ENCODE measurements around the gene ANKRD62.

The ANKRD62 gene

GRCh38 chr18:12093520-12094257 is at the start of gene ANKRD62:
Gene ANKRD62 (plus strand): TSS chr18:12093843. CDS start chr18:12094018, 175 bp downstream.
- no peak for DNase-seq (ENCODE audit: low read depth)

GRCh38 chr18:12044591-12044990 is 49.1 kb upstream of the ANKRD62 start:
- DNase-seq (ENCODE audit: low read depth): no peak

DNA sequence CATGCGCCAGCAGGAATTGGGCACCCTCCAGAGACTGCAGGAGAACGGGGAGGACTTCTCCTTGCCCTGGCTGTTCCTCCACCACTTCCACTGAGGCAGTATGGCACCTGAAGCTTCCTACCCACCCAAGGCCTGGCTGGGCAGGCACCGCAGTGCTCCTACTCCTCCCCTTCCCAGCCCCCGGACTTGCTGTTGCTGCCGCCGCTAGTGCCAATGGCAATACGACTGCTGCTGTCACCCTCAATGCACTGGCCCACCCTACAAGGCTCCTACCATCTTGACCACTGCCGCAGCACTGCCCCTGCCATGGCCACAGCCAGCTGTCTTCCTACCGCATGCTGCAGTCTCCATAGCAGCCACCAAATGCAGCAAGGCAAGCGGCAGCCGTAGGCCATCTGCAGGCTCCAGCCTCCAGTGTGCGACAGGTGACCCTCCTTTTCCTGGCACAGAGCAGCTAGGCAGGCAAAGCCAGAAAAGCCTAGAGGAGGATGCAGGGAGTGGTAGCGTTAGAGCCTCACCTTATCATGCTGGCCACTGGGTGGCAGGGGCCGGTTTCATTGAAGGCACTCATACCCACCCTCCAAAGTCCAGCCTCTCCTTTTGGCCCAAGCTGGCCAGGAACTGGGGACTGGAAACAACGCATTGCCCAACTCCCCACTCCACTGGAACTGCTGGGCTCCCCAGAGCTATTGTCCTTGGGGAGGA is 47.4 kb upstream of the ANKRD62 start:
- DNase-seq (ENCODE audit: low read depth): no peak

DNA sequence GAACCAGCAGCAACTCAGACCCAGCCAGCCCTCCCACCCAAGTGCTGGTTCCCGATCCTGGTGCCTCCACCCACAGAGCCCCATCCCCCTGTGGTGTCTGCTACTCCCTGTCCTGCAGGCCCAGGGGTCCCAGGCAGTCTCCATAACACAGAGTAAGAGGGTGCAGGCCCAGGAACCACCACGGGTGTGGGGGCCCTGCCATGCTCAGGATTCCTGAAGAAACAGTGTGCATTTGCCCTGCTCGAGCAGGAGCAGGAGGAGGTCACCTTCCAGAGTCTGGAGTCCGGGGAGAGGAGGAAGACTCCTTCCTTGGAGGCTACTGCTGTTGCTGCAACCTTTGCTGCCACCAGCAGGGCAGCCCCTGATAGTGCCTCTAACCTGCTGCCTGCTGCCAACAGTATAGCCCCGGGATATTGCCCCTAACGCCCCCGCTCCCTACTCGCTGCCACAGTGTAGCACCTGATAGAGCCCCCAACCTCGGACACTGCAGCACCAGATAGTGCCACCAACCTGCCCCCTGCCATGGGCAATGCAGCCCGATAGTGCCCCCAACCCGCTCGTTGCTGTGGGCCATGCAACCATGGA is 46.8 kb upstream of the ANKRD62 start:
- no peak for DNase-seq (ENCODE audit: low read depth)

- no peak for DNase-seq (ENCODE audit: low read depth)
These were observed 45.4 kb upstream of the ANKRD62 start for GRCh38 chr18:12048010-12048826.

- DNase-seq (ENCODE audit: low read depth): no peak
These were observed 44.8 kb upstream of the ANKRD62 start for GRCh38 chr18:12048827-12049175.

- no peak for DNase-seq (ENCODE audit: low read depth)
These were observed 43.4 kb upstream of the ANKRD62 start for GRCh38 chr18:12049978-12050811.

DNA sequence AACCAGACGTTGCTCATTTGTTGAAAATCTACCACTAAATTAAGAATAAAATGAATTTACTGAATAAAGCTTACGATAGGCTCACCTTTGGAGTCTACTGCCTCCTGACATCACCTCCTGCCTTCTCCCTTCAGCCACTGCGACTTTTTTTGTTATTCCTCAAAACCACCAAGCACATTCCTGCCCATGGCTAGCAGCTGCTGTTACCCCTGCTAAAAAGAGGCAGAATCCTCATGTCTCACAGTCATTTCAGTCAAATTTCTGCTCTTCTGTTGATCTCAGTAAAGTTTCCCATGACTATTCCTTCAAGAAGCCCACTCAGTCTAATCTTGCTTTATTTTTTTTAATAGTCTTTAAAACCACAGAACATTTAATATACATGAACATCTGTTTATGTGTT is 40.8 kb upstream of the ANKRD62 start:
- no peak for DNase-seq (ENCODE audit: low read depth)

DNA sequence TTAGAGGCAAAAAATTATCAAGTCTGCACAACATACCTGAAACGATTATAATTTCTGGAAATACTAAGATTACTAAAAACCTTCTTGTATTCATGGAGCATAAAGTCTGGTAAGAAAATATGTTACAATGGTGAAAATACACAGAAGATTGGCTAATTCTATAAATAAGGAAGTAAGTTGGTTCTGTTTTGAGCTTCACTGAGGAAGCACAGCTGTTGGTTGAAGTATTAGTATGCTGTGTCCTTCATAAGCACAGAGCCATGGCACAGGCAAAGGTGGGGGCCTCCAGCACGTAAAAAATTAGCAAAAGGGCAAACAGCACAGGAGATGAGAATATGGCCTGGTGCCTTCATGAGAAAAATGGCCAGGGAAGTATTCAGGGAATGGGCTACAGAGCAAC is 40.4 kb upstream of the ANKRD62 start:
- DNase-seq (ENCODE audit: low read depth): no peak

DNA sequence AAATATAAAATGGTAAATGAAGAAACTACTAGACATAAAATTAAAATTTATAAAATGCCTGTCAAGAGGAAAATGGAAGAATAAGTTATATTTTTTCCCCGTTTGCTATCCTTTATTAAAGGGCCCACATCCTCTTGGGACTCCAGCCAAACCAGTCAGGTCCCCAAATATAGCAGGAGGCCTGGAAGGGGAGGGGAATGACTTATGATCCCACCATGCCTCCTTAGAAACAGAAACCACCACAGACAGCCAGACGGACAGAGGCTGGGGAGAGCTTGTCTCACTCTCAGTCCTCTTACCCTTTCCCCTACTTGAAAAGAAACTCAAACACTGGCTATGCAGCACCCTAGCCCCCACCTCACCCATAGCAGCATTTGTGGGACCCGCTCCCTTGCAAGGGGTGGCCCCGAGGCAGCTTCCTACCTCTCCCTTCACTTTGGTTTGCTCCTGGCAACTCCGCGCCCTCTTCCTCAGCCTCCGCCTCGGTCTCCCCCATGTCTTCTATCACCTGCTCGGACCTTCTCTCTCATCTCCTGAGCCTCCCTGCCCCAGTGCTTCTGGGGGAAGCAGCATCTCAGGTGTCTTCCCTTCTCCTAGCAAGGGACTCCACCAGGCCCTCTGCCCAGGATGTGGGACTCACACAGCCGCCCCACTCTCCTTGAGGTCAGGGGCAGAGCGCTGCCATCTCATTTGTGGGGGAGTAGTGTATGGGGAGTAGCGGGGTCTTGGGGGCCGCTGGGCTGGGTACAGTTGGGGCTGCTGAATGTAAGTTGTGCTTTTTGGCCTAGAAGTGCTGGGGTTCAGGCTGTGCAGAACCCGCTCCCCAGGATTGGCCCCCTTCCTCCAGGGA is 37.4 kb upstream of the ANKRD62 start:
- DNase-seq (ENCODE audit: low read depth): no peak

- no peak for DNase-seq (ENCODE audit: low read depth)
These were observed 36.7 kb upstream of the ANKRD62 start for GRCh38 chr18:12056884-12057402.

DNA sequence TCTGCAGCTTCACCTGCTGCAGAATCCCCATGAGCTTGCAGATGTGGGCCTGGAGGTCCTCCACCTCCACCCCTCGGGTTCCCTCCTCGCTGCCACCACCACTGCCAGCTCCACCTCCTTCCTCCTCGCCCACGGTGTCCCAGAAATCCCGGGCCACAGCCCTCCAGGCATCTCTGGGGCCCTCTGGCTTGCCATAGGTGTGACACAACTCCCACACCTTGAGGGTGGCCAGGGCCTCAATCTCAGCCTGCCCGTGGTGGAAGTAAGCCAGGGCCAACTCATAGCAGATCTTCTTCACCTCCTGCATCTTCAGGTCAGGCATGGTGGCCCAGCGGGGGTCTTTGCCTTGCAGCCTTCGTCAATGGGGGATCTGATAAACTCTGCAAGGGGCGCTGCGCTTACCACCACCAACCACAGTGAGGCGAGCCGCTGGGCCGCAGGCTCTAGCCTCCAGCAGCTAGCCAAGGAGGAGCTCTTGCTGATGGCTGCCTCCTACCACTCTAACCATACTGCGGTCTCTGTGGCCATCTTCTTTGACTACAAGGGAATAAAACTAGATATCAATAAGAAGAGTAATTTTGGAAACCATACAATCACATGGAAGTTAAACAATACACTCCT is 36.1 kb upstream of the ANKRD62 start:
- no peak for DNase-seq (ENCODE audit: low read depth)

DNA sequence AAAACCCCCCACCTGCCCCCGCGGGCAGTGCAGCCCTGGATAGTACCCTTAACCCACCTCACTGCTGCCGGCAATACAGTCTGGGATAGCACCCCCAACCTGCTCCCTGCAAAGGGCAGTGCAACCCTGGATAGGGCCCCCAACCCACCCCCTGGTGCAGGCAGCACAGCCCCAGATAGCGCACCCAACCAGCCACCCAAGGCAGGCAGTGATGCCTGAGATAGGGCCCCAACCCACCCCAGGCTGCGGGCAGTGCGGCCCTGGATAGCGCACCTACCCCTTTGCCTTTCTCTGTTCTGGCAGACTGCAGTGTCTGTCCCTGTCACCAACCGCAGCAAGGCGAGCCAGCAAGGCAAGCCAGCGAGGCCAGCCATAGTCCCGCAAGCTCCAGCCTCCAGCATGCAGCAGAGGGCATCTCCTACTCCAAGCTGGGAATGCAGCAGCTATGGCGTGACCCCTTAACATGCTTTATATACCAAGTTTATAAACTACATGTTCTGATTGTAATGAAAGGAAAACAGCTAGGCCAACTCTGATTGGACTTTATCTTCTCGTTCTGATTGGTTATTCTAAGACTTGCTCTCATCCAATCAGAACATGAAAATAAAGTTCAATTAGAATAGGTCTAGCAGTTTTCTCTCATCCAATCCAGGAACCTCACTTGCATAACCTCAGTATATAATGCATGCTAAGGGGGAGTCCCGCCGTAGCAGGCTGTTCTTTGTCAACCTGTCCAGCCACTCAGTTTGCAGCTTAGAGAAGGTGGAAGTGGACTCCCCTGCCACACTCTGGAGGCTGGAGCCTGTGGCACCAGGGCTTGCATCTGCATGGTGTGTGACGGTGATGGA is 34.1 kb upstream of the ANKRD62 start:
- no peak for DNase-seq (ENCODE audit: low read depth)

DNA sequence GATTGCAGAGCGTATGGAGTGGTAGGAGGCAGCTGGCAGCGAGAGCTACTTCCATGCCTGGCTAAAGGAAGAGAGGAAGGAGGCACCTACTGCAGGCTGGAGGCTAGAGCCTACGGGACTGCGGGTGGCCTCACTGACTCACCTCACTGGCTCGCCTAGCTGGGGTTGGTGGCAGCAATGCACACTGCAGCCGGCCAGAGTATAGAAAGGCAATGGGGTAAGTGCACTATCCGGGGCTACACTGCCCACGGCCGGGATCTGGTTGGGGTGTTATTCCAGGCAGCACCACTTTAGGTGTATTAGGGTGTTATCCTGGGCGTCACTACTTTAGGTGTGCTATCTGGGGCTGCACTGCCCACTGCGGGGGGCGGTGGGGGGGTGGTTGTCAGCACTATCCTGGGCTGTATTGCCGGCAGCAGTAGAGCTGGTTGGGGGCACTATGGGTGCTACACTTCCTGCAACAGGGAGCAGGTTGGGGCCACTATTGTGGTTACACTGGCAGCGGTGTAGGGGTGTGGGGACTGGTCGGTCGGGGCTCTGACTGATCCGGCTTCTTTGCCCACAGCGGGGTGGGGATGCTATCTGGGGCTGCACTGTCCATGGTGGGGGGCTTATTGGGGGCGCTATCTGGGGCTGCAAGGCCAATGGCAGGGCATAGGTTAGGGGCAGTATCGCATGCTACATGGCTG is 33.3 kb upstream of the ANKRD62 start:
- no peak for DNase-seq (ENCODE audit: low read depth)

- no peak for DNase-seq (ENCODE audit: low read depth)
These were observed 32.0 kb upstream of the ANKRD62 start for GRCh38 chr18:12061685-12062084.

- no peak for DNase-seq (ENCODE audit: low read depth)
These were observed 30.7 kb upstream of the ANKRD62 start for GRCh38 chr18:12062974-12063373.

DNA sequence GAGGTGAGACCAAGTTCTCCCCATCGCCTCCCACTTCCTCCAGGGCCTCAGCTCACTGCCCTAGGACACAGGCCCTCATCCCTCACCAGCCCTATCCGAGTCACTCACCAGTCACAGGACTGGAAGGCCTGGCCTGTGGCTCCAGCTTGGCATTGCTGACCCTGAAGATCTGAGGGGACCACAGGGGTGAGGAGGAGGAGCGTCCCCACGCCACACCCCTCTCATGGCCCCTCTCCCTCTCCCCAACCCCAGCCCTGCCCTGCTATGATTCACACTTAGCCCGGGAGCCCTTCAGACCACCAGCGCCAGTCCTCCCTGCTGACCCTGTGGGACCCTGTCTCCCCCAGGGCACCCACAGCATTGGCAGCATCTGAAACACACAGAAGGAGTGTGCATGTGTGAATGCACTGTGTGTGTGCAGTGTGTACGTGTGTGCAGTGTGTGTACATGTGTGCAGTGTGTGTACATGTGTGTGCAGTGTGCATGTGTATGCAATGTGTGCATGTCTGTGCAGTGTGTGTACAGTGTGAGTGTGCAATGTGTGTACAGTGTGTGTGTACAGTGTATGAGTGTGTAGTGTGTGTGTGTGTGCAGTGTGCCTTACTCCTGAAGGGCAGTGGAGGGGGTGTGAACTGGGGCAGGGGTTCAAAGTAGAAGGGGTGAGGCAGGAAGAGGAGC is 29.4 kb upstream of the ANKRD62 start:
- DNase-seq (ENCODE audit: low read depth): no peak

DNA sequence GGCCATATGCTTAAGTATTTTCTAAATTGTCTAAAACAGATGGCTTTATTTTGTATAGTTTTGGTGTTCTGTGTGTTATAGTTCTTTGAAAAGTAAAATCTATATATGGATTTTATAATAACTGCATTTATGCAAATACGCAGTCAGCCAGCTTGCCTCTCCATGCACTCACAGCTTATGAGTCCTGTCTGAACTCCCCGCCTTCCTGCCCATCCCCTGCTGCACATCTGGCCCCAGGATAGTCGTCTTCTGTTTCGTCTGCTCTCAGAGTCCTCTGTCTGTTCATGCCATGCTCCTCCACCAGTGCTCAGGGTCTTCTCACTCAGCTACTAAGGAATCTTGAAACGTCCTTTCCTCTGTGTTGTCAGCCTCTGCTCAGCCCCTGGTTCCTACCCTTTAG is 28.2 kb upstream of the ANKRD62 start:
- no peak for DNase-seq (ENCODE audit: low read depth)

Measured in stimulated activated CD8-positive, alpha-beta memory T cell treated with anti-CD3 and anti-CD28 coated beads, Interleukin-4, amount 100 ng/mL, for 24 hours (primary cell).